Measurements from ENCODE around the gene PRMT3.

- TF ChIP-seq EZH2 (IDR thresholded peaks at IDR 0.05; ENCODE audit: borderline replicate concordance, insufficient read depth, low read depth, low read length, poor library complexity, severe bottlenecking) (no peak), CTCF (IDR thresholded peaks at IDR 0.05) (no peak)
Measured at GRCh38 chr11:20483931-20484330, 96.4 kb downstream of the PRMT3 start.
